Germinal center (tissue), 1 donor: ENCODE data around the gene TTC23.

ENCODE experiments used
- DNase-seq: peaks from one replicate; pipeline ENCODE4 v3.0.0; 2012; ENCODE audit warnings: mixed read lengths, low spot score

The TTC23 gene

DNA sequence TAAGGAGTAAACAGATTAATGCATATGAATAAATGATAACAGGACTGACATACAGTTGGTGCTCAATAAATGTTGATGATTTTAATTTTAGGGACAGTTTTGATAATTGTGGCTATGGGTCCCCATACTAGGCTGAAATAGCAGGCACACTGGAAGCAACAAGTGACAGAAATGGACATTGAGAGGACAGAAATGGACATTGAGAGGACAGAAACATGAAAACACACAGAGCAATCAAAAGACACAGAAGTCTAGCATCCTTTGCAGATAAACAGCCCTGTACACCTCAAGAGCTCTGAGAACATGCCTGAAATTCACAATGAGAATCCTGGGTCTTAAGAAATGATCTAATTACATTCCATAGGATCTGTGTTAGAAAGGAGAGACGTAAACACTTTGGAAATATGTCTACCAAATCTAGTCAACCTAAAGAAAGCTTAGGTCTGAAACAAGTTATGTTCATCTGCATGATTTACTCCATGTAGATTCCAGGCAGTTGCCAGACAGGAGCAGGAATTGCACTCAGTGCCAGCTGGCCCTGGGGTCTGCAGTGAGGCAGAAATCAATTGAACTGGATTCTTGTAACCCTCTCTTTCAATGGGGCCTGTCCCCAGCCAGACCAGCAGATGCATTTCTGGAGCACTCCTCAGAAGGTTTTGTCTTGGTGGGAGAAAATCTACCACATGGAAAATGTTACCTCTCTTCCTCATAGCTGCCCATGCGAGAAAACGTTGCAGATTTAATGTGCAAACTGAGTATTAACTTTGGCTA, 84.2 kb downstream of the TTC23 start:
- DNase-seq, result no peak

DNA sequence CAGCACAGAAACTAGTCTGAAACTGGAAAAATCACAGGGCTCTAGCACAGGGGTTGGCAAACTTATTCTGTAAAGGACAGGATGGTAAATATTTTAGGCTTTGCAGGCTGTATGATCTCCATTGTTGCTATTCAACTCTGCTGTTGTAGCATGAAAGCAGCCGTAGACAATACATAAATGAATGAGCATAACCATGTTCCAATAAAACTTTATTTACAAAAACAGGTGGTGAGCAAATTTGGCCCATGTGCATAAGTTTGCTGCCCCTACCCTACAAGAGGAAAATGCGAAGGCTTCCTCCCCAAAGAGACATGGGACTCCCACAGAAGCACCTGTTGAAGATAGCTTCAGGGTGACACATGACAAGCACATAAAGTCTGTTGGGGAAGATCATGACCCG, 85.3 kb downstream of the TTC23 start:
- DNase-seq, result no peak

DNA sequence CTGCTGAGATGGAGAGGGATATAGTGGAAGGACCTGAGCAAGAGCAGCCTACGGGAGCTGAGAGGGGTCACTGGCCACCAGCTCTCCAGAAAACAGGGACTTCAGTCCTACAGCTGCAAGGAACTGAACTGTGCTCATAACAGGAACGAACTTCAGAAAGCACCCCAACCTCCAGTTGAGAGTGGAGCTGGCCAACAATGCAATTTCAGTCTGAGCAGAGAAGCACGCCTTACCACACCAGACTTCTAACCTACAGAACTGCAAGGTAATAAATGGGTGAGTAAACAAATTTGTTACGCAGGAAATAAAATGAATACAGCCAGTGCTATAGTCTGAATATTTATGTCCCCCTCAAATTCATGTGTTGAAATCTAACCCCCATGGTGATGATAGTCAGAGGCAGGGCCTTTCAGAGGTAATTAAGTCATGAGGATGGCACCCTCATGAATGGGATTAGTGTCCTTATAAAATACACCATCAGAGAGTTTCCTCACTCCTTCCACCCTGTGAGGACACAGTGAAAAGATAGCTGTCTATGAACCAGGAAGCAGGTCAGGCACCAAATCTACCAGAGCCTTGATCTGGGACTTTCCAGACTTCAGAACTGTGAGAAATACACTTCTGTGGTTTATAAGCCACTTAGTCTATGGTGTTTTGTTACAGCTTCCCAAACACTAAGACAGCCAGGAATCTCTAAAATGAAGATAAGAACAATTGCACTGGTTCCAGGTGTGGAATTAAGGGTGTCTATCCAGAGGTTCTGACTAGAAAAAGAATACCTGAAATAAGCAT, 85.9 kb downstream of the TTC23 start:
- DNase-seq, result no peak

- no peak for DNase-seq
Observed at GRCh38 chr15:99158626-99159412, 90.6 kb downstream of the TTC23 start.

DNA sequence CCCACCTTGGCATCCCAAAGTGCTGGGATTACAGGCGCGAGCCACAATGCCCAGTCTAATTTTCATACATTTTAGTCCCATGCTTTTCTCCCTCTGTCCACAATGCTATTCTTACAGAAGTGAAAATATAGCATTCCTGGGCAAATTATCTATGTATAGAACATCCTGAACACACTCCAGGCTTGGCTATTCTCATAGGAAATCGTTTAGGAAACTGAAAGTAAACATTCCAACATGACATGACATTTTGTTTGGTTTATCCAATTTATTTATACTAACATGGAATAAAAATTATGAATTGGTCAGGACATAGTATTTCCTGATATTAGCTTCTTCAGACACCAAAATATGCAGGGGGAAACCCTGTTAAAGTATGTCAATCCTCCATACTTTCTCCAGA, 91.9 kb downstream of the TTC23 start:
- DNase-seq, result no peak

DNA sequence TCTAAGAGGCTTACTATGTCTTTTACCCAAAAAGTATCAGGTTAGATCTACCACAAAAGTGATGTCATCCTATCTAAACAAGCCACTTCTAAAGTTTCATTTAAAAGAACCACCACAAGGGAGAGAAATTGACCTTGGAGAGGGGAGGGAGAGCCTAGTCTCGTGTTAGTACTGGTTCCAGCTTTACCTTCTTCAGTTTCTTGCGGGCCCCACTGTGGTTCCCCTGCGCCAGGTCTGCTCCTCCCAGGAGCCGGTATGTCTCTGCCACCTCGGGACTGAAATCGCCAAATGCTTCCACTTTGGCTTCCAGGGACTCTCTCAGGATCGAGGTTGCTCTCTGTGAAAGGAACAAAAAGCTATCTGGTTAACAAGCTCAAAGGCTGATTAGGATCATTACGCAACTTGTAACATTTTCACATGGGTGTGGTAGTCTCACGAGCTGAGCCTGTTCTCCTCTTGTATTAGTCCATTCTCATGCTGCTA, 93.4 kb downstream of the TTC23 start:
- DNase-seq, result no peak

- no peak for DNase-seq
Observed at GRCh38 chr15:99154271-99154670, 95.1 kb downstream of the TTC23 start.

DNA sequence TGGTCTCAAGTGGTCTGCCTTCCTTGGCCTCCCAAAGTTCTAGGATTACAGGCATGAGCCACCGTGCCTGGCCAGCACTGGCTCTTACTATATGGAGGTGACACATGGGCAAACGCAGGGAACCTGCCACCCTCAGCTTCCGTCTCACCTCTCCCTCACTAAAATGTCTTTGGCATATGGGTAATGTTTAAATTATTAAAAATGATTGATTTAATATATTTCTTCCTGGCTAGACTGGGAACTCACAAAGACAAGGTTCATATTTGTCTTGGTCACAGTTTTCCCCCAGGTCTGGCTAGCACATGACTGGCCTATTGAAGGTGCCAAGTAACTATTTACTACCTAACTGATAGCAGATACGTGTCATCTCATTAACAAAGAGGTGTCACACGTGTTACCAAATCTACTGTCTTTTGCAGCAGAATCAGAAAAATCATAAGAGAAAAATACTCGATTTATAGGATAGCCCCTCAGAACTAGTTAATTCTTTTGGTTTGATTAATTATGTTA, 96.3 kb downstream of the TTC23 start:
- no peak for DNase-seq

DNA sequence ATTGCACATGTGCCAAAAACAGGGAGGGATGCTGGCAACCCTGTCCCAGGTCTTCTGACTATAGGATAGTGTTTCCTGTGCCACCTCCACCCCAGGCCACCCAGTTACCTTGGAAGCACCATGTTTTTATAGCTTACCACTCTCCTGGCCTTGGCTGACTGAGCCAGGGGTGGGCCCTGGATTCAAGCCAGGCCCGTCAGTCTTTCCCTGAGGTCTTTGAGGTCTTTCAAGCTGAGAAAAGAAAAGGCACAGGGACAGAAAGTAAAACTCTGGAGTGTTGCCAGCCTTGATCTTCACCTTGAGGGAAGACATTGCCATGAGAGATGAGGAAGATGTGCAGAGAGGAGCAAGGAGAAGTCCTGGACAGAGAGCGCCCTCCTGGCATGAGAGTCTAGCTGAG, 98.2 kb downstream of the TTC23 start:
- no peak for DNase-seq

DNA sequence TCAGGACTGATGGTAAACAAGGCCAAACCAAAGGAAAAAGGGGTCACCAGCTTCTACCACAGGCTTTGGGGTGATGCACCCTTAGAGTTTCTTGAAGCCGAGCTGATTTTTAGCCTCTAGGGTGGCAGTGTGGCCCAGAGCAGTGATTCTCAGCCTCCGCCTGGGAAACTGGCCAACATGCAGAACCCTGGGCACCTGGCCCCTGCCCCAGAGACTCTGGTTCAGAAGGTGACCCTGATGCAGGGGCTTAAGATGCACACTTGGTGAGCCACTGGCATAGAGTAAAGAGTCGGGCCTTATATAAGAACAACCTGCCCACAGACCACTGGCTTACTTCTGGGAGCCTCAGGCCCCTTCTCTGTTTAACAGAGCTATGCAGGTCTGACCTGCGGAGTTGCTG, 100.0 kb downstream of the TTC23 start:
- DNase-seq, result no peak

DNA sequence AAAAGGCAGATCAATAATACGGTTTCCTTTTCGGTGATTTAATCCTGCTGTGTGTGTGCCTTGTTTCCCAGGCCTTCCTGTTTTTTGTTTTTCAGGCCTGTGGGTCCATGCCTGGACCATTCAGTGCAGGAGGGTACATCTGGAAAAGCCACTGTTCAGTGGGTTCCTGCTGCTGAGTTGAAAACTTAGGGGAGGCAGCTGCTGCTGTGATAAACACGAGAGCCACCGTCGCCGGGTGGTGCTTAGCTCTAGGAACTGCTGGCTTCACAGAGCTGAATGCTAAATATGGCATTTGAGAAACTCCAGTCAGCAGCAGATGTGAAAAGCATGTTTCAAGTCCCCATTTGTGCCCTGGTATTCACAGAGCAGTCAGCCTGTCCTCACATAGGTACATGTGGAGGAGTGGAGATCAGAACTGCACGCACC, 100.5 kb downstream of the TTC23 start:
- no peak for DNase-seq

- DNase-seq, result no peak
Observed at GRCh38 chr15:99146661-99147060, 102.7 kb downstream of the TTC23 start.

GRCh38 chr15:99145778-99146177, 103.6 kb downstream of the TTC23 start:
- no peak for DNase-seq

- no peak for DNase-seq
Observed at GRCh38 chr15:99145005-99145404, 104.4 kb downstream of the TTC23 start.

DNA sequence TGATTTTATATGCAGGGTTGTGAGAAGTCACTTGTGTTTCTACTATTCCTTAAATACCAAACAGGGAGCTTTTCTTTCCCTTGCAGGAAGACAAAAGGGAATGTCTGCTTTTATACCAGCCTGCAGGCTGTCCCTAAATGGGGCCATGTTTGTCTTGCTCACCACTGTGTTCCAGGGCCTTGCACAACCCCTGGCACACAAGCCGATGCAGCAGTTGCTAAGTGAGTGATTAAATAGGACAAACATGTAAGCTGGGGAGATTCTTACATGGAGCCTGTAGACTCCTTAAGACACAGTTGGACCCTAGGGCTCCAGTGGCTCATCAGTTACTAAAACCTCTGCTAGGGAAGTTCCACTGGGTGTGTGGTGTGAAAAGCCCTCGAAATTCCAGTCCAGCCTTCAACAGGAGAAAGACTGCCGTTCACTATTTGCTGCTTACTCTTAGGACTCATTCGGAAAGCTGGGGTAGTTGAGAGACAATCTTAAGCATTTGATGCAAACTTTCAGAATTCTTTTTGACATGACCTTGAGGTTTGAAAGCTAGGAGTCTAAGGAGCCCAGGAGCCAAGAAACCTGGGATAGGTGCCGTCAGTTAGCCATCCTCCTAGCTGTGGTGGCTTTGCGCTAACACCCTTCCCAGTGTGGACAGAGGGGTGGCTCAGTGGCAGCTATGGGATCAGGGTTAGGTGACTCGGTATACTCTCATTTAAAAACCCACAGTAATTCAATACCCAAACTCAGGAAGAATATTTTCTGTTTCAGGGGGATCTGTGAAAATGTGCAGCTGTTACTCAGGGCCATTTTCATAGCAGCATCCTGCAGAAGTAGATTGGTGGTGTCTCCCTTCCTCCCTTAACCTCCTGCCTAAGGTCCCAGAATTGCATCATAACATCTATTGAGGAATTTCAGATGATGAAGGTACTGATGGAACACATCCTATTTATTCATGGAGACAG, 105.4 kb downstream of the TTC23 start:
- DNase-seq, result no peak

- DNase-seq, result no peak
Observed at GRCh38 chr15:99143242-99143641, 106.1 kb downstream of the TTC23 start.

- no peak for DNase-seq
Observed at GRCh38 chr15:99142562-99142961, 106.8 kb downstream of the TTC23 start.

GRCh38 chr15:99141943-99142342, 107.4 kb downstream of the TTC23 start:
- no peak for DNase-seq

DNA sequence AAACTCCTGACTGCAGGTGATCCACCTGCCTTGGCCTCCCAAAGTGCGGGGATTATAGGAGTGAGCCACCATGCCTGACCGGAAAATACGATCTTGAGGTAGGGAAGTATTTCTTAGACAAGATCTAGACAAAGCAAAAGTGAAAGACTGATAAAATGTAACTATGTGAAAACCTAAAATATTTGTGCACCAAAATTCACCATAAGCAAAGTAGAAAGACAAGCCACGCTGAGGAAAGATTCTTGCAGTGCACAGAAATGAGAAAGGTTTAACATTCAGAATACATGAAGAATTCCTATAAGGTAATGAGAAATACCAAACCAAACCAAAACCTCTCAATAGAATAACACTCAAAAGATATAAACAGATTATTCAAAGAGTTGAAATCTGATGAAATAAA, 108.8 kb downstream of the TTC23 start:
- DNase-seq, result no peak

DNA sequence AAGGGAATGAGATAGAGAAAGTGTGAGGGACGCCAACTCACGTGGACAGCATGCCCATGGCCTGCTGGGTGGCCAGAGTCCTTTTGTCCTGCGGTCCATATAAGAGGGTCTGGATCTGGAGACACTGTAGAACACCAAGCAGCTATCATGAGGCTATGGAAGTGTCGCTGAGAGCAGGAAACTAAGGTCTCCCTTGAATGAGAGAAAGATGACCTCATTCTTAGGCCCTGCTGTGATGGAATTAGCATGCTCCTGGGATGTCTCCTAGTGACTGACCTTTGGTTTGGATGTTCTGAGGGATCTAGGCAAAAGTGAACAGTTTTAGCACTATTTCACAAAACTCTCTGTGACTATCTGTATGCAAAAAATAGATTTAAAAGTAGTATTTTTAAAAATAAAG, 110.1 kb downstream of the TTC23 start:
- no peak for DNase-seq

DNA sequence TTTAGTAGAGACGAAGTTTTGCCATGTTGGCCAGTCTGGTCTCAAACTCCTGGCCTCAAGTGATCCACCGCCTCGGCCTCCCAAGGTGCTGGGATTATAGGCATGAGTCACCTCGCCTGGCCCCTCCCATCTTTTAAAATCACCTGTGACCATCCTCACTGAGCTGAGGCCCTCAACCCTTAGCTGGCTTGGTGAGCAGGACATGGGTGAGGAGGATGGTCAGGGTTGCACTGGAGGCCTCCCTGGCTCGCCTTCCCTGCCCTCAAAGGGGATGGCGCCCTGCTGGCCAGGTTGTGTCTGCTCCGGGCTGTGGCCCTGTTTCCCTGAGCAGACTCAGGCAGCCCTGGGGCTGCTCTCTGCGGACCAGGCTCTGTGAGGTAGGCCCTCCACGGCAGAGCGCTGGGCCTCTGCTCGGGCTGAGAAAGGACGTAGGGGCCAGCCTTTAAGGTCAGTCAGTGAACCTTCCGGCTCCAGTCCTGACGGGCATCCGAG, 110.8 kb downstream of the TTC23 start:
- no peak for DNase-seq
